ENCODE results near the gene CYP2U1. TPM values are rescaled to one million over a fixed set of nuclear protein-coding genes. Genes with fewer than 3 reads are reported as not detected.
"Not testable (repeated sequence)": the region's sequence is repeated elsewhere in the genome, so short reads cannot be mapped to it uniquely, and the experiment has no call there.

The CYP2U1 gene
- total RNA-seq, 2 donors from 2014 or later = 11.3 to 11.8 TPM

- no peaks in the 10 kb centered on the region for H3K27me3 ChIP-seq
- DNase-seq (ENCODE audit: low spot score) = no peak
- H3K4me3 ChIP-seq = no peak overlapping the region
- no peaks in the 10 kb centered on the region for H3K9me3 ChIP-seq
- H3K36me3 ChIP-seq = no peaks in the 10 kb centered on the region
- TF ChIP-seq, protein P1, sequence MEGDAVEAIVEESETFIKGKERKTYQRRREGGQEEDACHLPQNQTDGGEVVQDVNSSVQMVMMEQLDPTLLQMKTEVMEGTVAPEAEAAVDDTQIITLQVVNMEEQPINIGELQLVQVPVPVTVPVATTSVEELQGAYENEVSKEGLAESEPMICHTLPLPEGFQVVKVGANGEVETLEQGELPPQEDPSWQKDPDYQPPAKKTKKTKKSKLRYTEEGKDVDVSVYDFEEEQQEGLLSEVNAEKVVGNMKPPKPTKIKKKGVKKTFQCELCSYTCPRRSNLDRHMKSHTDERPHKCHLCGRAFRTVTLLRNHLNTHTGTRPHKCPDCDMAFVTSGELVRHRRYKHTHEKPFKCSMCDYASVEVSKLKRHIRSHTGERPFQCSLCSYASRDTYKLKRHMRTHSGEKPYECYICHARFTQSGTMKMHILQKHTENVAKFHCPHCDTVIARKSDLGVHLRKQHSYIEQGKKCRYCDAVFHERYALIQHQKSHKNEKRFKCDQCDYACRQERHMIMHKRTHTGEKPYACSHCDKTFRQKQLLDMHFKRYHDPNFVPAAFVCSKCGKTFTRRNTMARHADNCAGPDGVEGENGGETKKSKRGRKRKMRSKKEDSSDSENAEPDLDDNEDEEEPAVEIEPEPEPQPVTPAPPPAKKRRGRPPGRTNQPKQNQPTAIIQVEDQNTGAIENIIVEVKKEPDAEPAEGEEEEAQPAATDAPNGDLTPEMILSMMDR (IDR thresholded peaks at IDR 0.05) = no peak
- H3K27ac ChIP-seq = no peak overlapping the region
- no peaks in the 10 kb centered on the region for H3K4me1 ChIP-seq
Measured at GRCh38 chr4:107939307-107939706, 8.0 kb downstream of the CYP2U1 start.

DNA sequence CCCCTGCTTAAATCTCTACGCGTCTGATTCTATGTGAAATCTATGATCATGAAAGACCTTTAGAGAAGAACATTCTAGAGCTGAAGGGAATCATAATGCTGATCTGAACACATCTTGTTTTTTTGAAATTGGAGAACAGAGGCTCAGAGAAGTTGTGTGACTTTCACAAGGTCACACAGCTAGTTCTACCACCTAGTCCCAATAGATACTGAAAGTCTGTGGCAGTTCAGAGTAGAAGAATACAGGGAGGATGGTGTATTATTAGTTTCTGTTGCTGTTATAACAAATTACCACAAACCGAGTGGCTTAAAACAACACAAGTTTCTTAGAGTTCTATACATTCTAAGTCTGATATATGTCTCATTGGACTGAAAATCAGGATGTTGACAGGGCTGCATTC lies 14.5 kb downstream of the CYP2U1 start:
- Histone ChIP-seq H3K27me3 (no peaks in the 10 kb centered on the region), H3K4me1 (no peaks in the 10 kb centered on the region), H3K9me3 (no peaks in the 10 kb centered on the region), H3K27ac (no peak overlapping the region), H3K4me3 (no peak overlapping the region), H3K36me3 (peaks cover 41% of the 10 kb centered on the region)
- DNase-seq (ENCODE audit: low spot score) = no peak
- TF ChIP-seq, protein P1 (IDR thresholded peaks at IDR 0.05) = no peak

DNA sequence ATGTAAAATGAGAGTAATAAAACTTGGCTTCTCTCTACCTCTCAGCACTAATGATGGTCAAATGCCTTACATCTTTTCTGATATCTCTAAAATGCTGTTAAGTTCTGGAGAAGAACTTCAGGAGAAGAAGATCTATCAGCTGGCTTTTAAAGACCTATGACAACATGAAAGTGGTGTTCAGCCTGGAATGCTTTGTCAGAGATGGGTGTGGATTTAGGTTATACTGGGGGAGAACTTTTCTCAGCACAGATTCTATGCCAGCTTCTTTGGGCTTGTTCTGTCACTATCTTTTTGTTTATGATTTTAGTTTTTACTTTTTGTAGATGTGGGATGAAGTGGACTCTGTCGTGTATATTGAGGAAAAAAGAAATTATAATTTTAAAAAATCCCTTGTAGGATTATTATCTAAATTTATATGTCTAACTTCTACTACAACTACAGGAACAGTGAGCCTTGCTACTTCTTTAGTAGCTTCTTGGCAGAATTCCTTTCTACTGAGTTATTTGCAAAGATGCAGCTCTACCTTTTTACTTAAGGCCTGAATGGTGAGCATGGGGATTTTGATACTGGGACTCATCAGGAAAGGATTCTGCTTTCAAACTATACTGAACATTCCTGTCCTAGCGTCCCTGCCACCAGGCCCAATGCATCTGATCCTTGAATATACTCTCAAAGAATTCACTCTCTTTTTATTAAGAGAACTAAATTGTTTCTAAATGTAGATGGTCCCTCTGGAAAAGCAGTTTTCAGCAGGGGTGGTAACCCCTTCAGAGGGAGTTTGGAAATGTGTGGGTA lies 19.6 kb downstream of the CYP2U1 start:
- Histone ChIP-seq H3K27me3 (no peaks in the 10 kb centered on the region), H3K4me1 (no peaks in the 10 kb centered on the region), H3K36me3 (peaks cover 47% of the 10 kb centered on the region), H3K4me3 (no peak overlapping the region), H3K9me3 (no peaks in the 10 kb centered on the region), H3K27ac (no peak overlapping the region)
- TF ChIP-seq, protein P1 (IDR thresholded peaks at IDR 0.05) = no peak
- no peak for DNase-seq (ENCODE audit: low spot score)

DNA sequence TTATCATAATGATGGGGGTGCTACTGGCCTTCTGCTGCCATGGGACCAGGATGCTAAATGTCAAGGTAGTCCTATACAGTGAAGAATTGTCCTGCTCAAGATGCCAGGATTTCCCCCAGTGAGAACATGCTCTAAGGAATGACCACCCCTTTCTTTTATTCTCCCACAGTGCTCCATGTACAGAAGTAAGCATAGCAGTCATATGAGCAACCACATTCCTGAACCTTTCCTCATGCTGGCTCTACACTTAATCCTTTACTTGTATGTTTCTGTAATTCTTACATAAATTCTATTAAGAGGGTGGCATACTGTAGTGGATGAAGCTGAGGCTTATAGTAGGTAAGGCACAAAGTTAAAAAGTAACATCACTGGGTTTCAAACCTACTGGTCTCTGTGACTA lies 20.2 kb downstream of the CYP2U1 start:
- H3K4me1 ChIP-seq = no peaks in the 10 kb centered on the region
- H3K27ac ChIP-seq = no peak overlapping the region
- peaks cover 47% of the 10 kb centered on the region for H3K36me3 ChIP-seq
- no peaks in the 10 kb centered on the region for H3K27me3 ChIP-seq
- H3K4me3 ChIP-seq = no peak overlapping the region
- H3K9me3 ChIP-seq = peaks cover 0 to 4% of the 10 kb centered on the region in 2 donors
- TF ChIP-seq, protein P1 (IDR thresholded peaks at IDR 0.05) = no peak
- no peak for DNase-seq (ENCODE audit: low spot score)

GRCh38 chr4:107956011-107956410 lies 24.7 kb downstream of the CYP2U1 start:
- TF ChIP-seq, protein P1 (IDR thresholded peaks at IDR 0.05) = no peak
- H3K9me3 ChIP-seq = peaks cover 0 to 10% of the 10 kb centered on the region in 2 donors
- no peaks in the 10 kb centered on the region for H3K4me1 ChIP-seq

GRCh38 chr4:107966903-107967302 lies 35.6 kb downstream of the CYP2U1 start:
- Histone ChIP-seq H3K36me3 (no peaks in the 10 kb centered on the region), H3K4me1 (no peaks in the 10 kb centered on the region), H3K4me3 (no peak overlapping the region), H3K27ac (no peak overlapping the region), H3K9me3 (no peaks in the 10 kb centered on the region), H3K27me3 (no peaks in the 10 kb centered on the region)
- TF ChIP-seq, protein P1 (IDR thresholded peaks at IDR 0.05) = no peak
- DNase-seq (ENCODE audit: low spot score) = no peak

More at GRCh38 chr4:107956011-107956410, 24.7 kb downstream of the CYP2U1 start:
- no peak overlapping the region for H3K27ac ChIP-seq
- H3K4me3 ChIP-seq = no peak overlapping the region
- DNase-seq (ENCODE audit: low spot score) = no peak
- H3K27me3 ChIP-seq = no peaks in the 10 kb centered on the region
- H3K36me3 ChIP-seq = peaks cover 15% of the 10 kb centered on the region

DNA sequence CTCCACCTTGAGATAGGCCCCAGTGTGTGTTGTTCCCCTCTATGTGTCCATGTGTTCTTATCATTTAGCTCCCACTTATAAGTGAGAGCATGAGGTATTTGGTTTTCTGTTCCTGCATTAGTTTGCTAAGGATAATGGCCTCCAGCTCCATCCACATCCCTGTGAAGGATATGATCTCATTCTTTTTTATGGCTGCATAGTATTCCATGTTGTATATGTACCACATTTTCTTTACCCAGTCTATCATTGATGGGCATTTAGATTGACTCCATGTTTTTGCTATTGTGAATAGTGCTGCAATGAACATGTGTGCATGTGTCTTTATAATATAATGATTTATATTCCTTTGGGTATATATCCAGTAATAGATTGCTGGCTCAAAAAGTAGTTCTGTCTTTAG lies 36.2 kb downstream of the CYP2U1 start:
- H3K27me3 ChIP-seq; H3K36me3 ChIP-seq; DNase-seq (ENCODE audit: low spot score); H3K4me3 ChIP-seq; H3K9me3 ChIP-seq; H3K27ac ChIP-seq; H3K4me1 ChIP-seq: not testable (repeated sequence)

DNA sequence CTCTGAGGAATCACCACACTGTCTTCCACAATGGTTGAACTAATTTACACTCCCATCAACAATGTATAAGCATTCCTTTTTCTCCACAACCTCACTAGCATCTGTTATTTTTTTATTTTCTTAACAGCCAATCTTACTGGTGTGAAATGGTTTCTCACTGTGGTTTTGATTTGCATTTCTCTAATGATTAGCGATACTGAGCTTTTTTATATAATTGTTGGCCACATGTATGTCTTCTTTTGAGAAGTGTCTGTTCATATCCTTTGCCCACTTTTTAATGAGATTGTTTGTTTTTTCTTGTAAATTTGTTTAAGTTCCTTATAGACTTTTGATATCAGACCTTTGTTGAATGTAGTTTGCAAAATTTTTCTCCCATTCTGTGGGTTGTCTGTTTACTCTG lies 36.6 kb downstream of the CYP2U1 start:
- not testable (repeated sequence) for H3K9me3 ChIP-seq; H3K36me3 ChIP-seq; H3K27me3 ChIP-seq; H3K4me3 ChIP-seq; H3K27ac ChIP-seq; DNase-seq (ENCODE audit: low spot score); H3K4me1 ChIP-seq
